ENCODE measurements around the gene SBSN.
"Not testable (repeated sequence)": the region's sequence is repeated elsewhere in the genome, so short reads cannot be mapped to it uniquely, and the experiment has no call there.

SBSN gene

GRCh38 chr19:35502751-35503150 is 25.4 kb downstream of the SBSN start:
- DNase-seq, result no peak

GRCh38 chr19:35501684-35502083 is 26.4 kb downstream of the SBSN start:
- DNase-seq, result peak; percentile 16

DNA sequence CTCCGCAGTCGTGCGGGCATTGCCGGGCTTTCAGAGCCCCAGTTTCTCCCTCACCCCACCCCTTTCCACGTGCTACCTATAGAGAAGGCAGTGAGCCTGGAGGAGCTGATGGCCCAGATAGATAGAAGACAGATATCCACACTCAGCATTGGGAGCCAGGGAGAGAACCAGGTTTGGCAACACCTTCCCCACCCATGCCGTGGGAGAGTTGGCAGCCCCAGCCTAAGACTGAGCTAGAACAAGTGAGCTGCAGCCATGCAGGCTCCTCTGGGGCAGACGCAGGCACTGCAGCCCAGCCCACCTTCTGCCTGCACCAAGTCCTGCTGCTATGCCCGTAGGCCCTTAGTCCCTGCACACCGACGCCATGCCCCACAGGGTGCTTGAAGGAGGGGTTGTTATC is 27.5 kb downstream of the SBSN start:
- no peak for DNase-seq

DNA sequence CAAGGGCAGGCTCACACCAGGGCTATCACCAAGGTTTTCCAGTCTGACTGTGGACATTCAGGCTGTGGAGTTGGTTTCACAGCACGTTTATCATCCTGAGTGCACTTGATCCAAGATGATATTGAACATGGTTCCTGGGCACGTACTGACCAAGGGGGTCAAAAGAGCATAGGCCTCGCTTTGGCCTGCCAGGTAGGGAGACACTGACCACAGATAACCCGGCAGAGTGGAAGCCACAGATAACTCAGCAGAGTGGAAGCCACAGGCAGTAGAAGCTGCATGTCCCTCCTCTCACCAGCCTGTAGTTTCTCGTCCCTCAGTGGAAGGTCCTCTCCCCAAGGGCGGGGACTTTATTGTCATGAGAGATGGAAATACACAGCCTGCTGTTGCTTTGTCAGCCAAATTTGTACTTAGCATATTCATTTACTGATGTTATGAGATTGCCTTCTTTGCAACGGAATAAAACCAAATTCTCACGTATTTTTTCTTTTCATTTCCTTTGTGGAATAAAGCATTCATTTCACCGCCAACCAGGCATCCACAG is 29.1 kb downstream of the SBSN start:
- no peak for DNase-seq

- DNase-seq, result no peak
These were observed 29.9 kb downstream of the SBSN start for GRCh38 chr19:35498220-35498619.

DNA sequence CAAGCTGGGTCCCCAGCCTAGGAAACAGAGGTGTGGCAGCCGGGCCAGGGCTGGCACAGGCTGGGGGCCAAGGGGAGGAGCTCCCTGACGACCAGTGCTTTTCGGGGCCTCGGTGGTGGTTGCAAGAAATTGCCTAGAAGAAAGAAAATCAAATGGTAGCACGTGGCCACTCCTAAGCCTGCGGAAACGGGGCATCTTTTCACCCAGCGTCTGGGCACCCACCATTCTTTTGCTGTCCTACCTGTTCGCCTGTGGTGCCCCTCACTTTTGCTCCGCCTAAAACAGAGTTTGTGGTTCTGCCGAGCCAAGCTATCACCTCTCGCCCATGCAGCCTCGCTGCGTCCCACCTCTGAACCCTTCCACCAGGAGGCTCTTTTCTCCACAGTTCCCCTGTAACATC is 30.7 kb downstream of the SBSN start:
- no peak for DNase-seq

DNA sequence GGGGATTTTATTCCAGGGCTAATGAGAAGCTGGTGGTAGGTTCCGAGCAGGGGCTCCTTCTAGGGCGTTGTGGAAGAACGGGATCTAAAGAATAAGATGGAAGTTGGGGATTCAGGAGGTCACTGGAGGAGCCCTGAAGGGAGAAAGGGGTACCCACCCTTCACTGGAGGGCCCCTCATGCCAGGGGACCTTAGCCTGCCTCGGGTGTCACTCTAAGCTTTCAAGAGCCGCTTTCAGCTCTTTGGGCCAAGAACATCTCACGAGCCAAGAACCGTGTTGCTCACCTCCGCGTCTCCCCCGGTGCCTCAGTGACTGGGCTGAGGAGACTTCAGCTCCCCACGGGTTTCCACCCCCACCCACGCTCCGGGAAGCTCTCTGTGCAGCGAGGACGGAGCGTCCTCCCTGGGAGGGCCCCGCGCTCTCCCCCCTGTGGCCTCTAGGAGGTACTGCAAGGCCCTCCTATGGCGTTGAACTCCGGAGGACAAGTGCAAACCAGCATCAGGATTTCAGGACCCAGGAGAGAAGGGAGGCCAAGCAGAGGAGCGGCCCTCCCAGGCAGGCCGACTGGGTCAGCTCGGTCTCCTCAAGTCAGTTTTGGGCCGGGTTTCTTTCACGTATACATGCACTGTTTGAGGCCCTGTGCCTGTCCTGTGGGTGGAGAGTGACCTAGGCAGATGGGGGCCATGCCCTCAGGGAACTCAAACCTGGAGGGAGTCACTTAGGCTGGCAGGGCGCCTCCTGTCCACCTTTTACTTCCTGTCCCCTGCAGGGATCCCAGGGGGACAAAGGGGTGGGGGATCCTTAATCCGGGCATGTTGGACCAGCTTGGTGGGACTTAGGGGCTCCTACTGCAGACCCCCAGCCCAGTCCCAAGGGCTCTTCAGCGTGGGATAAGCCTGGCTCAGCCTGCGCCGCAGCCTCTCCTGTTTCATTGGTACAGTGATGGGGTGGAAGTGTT is 32.7 kb downstream of the SBSN start:
- DNase-seq, result peak; percentile 60

DNA sequence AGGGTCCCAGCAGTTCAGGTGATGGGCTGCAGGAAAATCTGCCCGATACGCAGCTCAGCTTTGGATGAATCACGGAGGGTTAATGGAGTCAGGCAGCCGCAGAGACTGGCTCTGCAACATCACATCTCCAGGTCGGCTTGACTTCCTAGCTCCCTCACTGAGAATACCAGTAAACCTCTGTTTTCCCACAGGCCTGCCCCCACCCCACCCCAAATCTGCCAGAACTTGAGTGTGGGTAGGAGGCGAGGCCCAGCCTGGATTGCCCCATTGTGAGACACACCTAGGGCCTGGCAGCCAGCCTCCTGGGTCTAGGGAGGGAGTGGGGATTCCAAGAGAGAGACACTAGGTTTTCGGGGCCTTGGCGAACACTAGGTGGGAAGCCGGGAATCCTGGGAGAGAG is 34.1 kb downstream of the SBSN start:
- DNase-seq, result no peak

- DNase-seq, result no peak
These were observed 36.2 kb downstream of the SBSN start for GRCh38 chr19:35491836-35492360.

DNA sequence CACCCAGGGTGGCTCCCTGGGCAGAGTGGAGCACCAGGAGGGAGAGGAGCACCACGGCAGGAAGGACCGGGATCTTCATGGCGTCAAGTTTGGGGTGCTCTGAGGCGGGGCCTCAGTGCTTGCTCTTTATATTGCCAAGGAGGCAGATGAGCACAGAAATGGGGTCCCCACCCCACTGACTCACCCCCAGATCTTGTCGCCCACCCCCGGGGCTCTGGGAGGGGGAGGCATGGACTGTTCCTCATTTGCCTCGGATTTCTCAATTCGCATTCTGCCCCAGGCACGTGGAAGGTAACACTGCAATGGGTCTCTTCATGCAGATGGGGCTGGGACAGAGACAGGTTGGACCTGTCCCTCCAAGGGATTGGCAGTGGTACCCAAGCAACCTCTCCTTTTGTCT is 37.7 kb downstream of the SBSN start, which contains the start of gene KRTDAP:
Gene KRTDAP, minus strand, starts transcription at position 101 of the 400 bp plus-strand sequence. Its CDS starts 22 bp downstream, at position 79.
- no peak for DNase-seq

GRCh38 chr19:35488677-35489076 is 39.4 kb downstream of the SBSN start:
- DNase-seq, result no peak

DNA sequence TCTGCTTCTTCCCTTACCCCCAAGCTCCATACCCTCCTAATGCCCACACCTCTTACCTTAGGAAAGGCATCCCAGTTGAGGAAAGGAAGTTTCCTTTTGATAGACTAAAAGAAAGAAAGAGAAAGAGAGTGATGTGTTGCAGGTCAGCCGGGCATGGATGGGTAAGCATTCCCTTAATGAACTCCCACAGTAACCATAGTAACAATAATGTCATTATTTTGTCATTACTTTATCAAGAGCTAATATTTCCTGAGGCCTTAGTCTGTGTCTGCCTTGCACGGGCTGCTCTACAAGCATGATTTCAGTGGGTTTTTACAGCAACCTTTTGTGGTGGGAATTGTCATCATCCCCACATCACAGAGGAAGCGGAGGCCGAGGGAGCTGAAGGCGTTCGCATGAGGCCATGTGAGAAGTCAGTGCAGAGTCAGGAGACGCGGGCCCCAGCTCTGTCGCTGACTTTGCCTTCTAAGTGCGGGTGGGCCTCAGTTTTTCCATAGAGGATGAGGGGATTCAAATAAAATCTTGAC is 40.4 kb downstream of the SBSN start:
- no peak for DNase-seq

DNA sequence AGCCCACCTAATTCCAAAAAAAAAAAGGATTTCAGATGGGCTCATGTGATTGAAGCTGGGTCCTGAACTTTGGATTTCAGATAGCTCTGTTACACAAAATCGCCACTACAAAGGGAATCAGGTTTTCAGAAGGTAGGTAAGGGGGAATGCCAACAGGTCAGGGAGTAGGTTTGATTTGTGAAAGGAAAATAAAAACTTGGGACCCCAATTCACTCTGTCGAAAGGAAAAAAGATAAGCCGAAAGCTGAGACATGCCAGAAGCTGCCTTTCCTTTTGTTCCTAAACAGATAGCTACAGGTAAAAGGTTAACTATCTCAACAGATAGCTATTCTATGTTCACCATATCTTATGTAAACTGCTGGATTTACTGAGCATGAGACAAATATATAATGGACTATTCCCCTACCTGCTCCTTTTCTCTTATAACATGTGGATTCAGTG is 41.8 kb downstream of the SBSN start:
- DNase-seq, result no peak

GRCh38 chr19:35484252-35485036 is 43.7 kb downstream of the SBSN start:
- DNase-seq, result no peak

GRCh38 chr19:35483089-35483488 is 45.0 kb downstream of the SBSN start:
- DNase-seq, result no peak

DNA sequence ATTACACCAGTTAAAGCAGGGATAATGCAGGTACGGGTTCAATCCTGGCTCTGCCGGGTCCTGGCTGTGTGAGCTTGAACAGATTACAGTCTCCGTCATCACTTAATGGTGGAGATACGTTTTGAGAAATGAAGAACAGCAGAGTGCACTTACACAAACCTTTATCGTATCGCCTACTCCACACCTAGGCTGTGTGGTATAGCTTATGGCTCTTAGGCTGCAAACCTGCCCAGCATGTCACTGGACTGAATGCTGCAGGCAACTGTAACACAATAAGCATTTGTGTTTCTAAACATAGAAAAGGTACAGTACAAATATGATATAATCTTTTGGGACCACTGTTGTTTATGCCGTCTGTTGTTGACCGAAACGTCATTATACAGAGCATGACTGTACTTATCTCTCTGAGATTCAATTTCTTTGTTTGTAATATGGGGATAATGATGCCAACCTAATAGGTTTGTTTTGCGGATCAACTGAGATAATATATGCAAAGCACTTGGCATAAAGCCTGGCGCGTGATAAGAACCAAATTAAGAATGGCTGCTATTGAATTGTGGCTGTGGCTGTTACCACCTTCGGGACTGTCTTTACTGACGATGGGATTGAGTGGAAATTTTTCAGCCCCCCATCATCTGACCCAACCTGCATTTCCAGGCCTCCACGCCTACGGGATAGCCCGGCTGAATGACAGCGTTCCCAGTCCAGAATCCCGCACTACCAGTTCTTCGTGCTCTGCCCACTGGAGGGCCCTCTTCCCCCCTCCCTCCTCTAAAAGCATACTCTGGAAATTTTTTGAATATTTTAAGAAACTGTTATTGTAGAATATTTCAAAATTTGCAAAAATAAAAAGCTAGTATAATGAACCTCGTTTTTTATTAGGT is 49.1 kb downstream of the SBSN start:
- no peak for DNase-seq

GRCh38 chr19:35476149-35476548 is 52.0 kb downstream of the SBSN start:
- DNase-seq, result no peak

DNA sequence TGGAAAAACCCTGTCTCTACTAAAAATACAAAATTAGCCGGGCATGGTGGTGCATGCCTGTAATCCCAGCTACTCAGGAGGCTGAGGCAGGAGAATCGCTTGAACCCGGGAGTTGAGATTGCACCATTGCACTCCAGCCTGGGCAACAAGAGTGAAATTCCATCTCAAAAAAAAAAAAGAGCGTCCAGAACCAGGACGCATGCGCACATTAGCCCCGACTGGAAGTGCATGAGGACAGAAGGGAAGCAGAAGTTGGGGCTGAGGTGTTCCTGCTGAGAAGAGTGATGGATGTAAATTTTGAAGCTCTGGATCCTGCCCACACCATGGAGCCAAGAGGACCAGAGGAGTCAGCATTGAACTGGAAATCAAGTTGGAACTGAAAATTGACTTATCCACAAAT is 53.5 kb downstream of the SBSN start:
- DNase-seq, result not testable (repeated sequence)

DNA sequence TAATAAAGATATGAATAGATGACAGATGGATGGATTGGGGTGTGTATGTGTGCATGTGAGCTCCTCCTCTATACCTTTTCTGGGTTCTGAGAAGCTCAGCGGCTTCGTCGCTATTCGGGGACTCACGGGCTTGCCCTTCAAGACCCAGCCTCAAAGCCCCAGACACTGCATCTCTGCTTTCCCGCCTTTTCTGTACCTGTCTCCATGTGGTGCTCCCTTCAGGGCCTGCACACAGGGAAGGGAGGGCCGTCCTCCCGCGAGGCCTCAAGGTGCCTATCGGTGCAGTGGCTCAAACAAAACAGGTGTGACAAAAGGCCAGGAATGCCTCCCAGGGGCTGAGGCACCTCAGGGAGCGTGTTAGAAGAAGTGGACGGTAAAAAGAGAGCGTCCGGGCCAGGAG is 54.0 kb downstream of the SBSN start:
- DNase-seq, result no peak
